Measurements from ENCODE around the gene FAM50B. TPM values are rescaled to one million over a fixed set of nuclear protein-coding genes. Genes with fewer than 3 reads are reported as not detected.

The FAM50B gene
- total and polyA plus RNA-seq, 2 experiments from 2014 or later = 1.1 to 1.6 TPM

DNA sequence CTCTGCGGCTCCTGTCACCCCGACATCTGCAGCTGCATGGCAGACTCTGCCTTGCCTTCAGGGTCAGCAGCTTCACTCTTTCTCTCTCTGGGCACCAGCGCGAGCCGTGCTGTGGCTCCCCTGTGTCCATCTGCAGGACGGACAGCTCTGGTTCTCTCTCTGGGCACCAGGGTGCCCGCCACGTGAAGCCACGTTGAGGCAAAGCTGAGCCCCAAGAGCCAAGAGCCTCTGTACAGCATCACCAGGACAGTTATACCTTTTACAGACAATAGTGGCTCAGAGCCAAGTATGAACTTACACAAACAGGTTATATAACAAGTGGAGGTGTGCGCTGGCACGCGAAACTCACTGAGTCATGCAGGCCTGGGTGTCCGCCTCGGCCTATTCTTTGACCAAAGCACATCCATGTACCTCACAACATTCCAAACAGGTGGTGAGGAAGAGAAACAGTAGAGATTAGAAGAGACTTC, 50.8 kb downstream of the FAM50B start:
- Histone ChIP-seq H3K9me2 (replicated peaks; ENCODE audit: insufficient read depth) (no peaks in the 10 kb centered on the region), H3K79me2 (no peaks in the 10 kb centered on the region), H3K4me1 (ENCODE audit: insufficient read depth) (peaks cover 8% of the 10 kb centered on the region), H3K27ac (no peak overlapping the region), H4K20me1 (ENCODE audit: insufficient read depth, poor library complexity, severe bottlenecking) (no peaks in the 10 kb centered on the region), H3K4me3 (no peak overlapping the region), H3K36me3 (replicated peaks; ENCODE audit: insufficient read depth, low read depth) (no peaks in the 10 kb centered on the region), H3K27me3 (no peaks in the 10 kb centered on the region), H2AFZ (no peak overlapping the region), H3K9me3 (ENCODE audit: low read depth) (no peaks in the 10 kb centered on the region), H3K4me2 (no peak overlapping the region)
- WGBS (ENCODE audit: low lambda C conversion rate, missing lambda C conversion rate) = 93% methylated on average over 14 of the region's 14 CpGs
- TF ChIP-seq, protein P1, sequence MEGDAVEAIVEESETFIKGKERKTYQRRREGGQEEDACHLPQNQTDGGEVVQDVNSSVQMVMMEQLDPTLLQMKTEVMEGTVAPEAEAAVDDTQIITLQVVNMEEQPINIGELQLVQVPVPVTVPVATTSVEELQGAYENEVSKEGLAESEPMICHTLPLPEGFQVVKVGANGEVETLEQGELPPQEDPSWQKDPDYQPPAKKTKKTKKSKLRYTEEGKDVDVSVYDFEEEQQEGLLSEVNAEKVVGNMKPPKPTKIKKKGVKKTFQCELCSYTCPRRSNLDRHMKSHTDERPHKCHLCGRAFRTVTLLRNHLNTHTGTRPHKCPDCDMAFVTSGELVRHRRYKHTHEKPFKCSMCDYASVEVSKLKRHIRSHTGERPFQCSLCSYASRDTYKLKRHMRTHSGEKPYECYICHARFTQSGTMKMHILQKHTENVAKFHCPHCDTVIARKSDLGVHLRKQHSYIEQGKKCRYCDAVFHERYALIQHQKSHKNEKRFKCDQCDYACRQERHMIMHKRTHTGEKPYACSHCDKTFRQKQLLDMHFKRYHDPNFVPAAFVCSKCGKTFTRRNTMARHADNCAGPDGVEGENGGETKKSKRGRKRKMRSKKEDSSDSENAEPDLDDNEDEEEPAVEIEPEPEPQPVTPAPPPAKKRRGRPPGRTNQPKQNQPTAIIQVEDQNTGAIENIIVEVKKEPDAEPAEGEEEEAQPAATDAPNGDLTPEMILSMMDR (IDR thresholded peaks at IDR 0.05; ENCODE audit: poor library complexity) = no peak
- TF ChIP-seq EZH2 (IDR thresholded peaks at IDR 0.05; ENCODE audit: borderline replicate concordance) = no peak
- TF ChIP-seq EZH2phosphoT487 (IDR thresholded peaks at IDR 0.05; ENCODE audit: low read depth, severe bottlenecking, unreplicated experiment) = no peak
- no peak for DNase-seq (ENCODE audit: low spot score)

Other genes starting within 250 kb of the FAM50B start
- gene PXDC1, start 97.7 kb upstream of the FAM50B start, total RNA-seq = 83.8 and 86.6 TPM in 2 replicates
- gene PXDC1, start 97.7 kb upstream of the FAM50B start, polyA plus RNA-seq = 89.2 and 90.8 TPM in 2 replicates
- not detected in 2 replicates for gene FAM217A, start 229.8 kb downstream of the FAM50B start, total RNA-seq
- not detected in 2 replicates for gene FAM217A, start 229.8 kb downstream of the FAM50B start, polyA plus RNA-seq